Measurements from ENCODE around the gene MRPL22. TPM values are rescaled to one million over a fixed set of nuclear protein-coding genes. Genes with fewer than 3 reads are reported as not detected.

The MRPL22 gene
- polyA plus RNA-seq, 1 of the 3 experiments (the other 2 are of a cell fraction): 50.7 TPM

DNA sequence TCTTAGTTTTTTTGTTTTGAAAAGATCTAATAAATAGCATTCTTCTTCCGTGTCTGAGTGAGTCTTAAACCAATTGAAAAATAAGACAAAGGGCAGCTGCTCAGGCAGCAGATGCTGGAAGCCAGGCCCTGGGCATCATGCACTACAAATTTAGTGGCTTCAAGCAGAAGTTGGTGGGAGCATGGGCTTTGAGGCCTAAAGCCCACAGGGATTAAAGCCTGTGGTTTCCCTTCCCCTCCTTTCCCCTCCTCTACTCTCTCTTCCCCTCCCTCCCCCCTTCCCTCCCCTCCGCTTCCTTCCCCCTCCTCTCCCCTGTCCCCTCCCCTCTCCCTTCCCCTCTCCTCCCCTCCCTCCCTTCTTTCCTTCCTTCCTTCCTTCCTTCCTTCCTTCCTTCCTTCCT, 52.6 kb downstream of the MRPL22 start:
- H3K79me2 ChIP-seq (ENCODE audit: insufficient read depth): no peaks in the 10 kb centered on the region
- no peak overlapping the region for H3K4me2 ChIP-seq
- H3K4me3 ChIP-seq (ENCODE audit: low read depth in 2 of 2, low read length in 1 of 2): no peak overlapping the region
- H2AFZ ChIP-seq (ENCODE audit: low read depth): no peak overlapping the region
- H3K36me3 ChIP-seq (replicated peaks in 1 of 2; ENCODE audit: control insufficient read depth in 1 of 2, insufficient read depth in 2 of 2, low read length in 1 of 2): no peaks in the 10 kb centered on the region
- no peaks in the 10 kb centered on the region for H4K20me1 ChIP-seq (ENCODE audit: insufficient read depth)
- 47% methylated on average over 2 of the region's 2 CpGs for WGBS (ENCODE audit: low lambda C conversion rate)
- CTCF ChIA-PET: interaction anchor here (7.0 kb wide), 1 partner anchor 21 kb away, joined by 27 read pairs; no protein-coding TSS in a partner anchor
- no peaks in the 10 kb centered on the region for H3K9me2 ChIP-seq
- no peaks in the 10 kb centered on the region for H3K9me3 ChIP-seq
- H3K9ac ChIP-seq: no peak overlapping the region
- H3K27me3 ChIP-seq (ENCODE audit: insufficient read depth): no peaks in the 10 kb centered on the region; the same call in 1 of the 2 replicates
- no peak overlapping the region for H3K27ac ChIP-seq (ENCODE audit: low read depth in 2 of 2, low read length in 1 of 2)
- DNase-seq: no peak
- H3F3A ChIP-seq (replicated peaks; ENCODE audit: insufficient read depth): no peaks in the 10 kb centered on the region
- H3K4me1 ChIP-seq (ENCODE audit: control insufficient read depth in 1 of 2, insufficient read depth in 2 of 2, low read depth in 1 of 2, low read length in 1 of 2): no peaks in the 10 kb centered on the region
- TF ChIP-seq RXRA (IDR thresholded peaks at IDR 0.05; ENCODE audit: borderline replicate concordance, low read depth) (no peak), NRF1 (IDR thresholded peaks at IDR 0.05; ENCODE audit: low read depth, low read length) (no peak)
- TF ChIP-seq, protein P1, sequence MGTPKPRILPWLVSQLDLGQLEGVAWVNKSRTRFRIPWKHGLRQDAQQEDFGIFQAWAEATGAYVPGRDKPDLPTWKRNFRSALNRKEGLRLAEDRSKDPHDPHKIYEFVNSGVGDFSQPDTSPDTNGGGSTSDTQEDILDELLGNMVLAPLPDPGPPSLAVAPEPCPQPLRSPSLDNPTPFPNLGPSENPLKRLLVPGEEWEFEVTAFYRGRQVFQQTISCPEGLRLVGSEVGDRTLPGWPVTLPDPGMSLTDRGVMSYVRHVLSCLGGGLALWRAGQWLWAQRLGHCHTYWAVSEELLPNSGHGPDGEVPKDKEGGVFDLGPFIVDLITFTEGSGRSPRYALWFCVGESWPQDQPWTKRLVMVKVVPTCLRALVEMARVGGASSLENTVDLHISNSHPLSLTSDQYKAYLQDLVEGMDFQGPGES (IDR thresholded peaks at IDR 0.05; ENCODE audit: low read depth, low read length): no peak
- POLR2A ChIA-PET: no interaction called here

DNA sequence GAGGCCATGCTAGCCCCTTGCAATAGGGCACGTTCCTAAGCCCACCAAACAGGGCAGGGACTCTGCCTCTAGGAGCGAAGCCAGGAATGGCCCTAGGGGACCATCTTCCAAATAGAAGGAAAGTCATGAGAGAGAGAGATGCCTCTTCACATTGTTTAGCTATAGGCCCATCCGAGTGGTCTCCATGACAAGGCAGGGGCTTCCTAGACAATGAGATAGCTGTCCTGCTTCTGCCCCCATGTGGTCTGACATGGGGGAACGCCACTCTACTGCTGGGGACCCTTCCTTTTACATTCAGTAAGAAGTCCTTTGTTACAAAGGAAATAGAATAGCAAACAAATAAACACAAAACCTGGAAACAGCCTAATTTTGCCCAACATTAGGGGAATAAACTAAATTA, 54.8 kb downstream of the MRPL22 start:
- 17% methylated on average over 3 of the region's 4 CpGs for WGBS (ENCODE audit: low lambda C conversion rate)
- no peaks in the 10 kb centered on the region for H4K20me1 ChIP-seq (ENCODE audit: insufficient read depth)
- H3K79me2 ChIP-seq (ENCODE audit: insufficient read depth): no peaks in the 10 kb centered on the region
- H3K9me3 ChIP-seq: no peaks in the 10 kb centered on the region
- H2AFZ ChIP-seq (ENCODE audit: low read depth): no peak overlapping the region
- no peak overlapping the region for H3K27ac ChIP-seq (ENCODE audit: low read depth in 2 of 2, low read length in 1 of 2)
- ChIA-PET POLR2A (no interaction called here), CTCF (interaction anchor here (0.8 to 3.5 kb wide), 5 partner anchors 9 to 51 kb away, joined by 3 to 21 read pairs (median 6); no protein-coding TSS in a partner anchor)
- DNase-seq: peak; percentile 39
- no peaks in the 10 kb centered on the region; the same call in 1 of the 2 replicates for H3K27me3 ChIP-seq (ENCODE audit: insufficient read depth)
- no peaks in the 10 kb centered on the region for H3K4me1 ChIP-seq (ENCODE audit: control insufficient read depth in 1 of 2, insufficient read depth in 2 of 2, low read depth in 1 of 2, low read length in 1 of 2)
- H3K4me2 ChIP-seq: no peak overlapping the region
- H3K36me3 ChIP-seq (replicated peaks in 1 of 2; ENCODE audit: control insufficient read depth in 1 of 2, insufficient read depth in 2 of 2, low read length in 1 of 2): no peaks in the 10 kb centered on the region
- H3K9me2 ChIP-seq: no peaks in the 10 kb centered on the region
- H3F3A ChIP-seq (replicated peaks; ENCODE audit: insufficient read depth): no peaks in the 10 kb centered on the region
- no peak for TF ChIP-seq TAF1 (IDR thresholded peaks at IDR 0.05; ENCODE audit: borderline replicate concordance, low read depth, low read length)
- TF ChIP-seq RAD21 (IDR thresholded peaks at IDR 0.05; ENCODE audit: low read length): 0 out of 2 replicates have a peak, but pooled peaks have one; percentile 17
- no peak overlapping the region for H3K9ac ChIP-seq
- H3K4me3 ChIP-seq (ENCODE audit: low read depth in 2 of 2, low read length in 1 of 2): no peak overlapping the region; a peak in 1 of 4 replicates

DNA sequence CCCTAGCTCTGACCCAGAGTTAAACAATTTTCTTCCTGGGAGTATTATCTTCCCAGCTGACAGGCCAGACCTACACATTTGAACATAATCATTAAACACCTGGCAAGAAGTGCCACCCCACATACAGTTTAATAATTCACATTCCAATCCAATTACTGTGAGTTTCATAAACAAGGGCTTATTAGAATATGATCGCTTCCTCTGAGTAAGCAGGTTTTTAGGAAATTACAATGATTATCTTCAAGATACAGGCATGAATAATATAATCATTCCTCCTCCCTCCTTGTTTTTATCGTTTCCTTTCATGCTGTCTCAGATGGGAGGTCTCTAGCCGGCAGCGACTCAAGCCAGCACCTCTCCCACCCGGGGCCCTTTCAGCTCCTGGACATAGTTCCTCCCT, 56.9 kb downstream of the MRPL22 start:
- H3K36me3 ChIP-seq (replicated peaks in 1 of 2; ENCODE audit: control insufficient read depth in 1 of 2, insufficient read depth in 2 of 2, low read length in 1 of 2): no peaks in the 10 kb centered on the region
- WGBS (ENCODE audit: low lambda C conversion rate): 55% methylated on average over 5 of the region's 5 CpGs
- DNase-seq: no peak
- TF ChIP-seq, protein P2, sequence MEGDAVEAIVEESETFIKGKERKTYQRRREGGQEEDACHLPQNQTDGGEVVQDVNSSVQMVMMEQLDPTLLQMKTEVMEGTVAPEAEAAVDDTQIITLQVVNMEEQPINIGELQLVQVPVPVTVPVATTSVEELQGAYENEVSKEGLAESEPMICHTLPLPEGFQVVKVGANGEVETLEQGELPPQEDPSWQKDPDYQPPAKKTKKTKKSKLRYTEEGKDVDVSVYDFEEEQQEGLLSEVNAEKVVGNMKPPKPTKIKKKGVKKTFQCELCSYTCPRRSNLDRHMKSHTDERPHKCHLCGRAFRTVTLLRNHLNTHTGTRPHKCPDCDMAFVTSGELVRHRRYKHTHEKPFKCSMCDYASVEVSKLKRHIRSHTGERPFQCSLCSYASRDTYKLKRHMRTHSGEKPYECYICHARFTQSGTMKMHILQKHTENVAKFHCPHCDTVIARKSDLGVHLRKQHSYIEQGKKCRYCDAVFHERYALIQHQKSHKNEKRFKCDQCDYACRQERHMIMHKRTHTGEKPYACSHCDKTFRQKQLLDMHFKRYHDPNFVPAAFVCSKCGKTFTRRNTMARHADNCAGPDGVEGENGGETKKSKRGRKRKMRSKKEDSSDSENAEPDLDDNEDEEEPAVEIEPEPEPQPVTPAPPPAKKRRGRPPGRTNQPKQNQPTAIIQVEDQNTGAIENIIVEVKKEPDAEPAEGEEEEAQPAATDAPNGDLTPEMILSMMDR (IDR thresholded peaks at IDR 0.05): no peak
- TF ChIP-seq FOXJ3 (CRISPR knock-in tag; IDR thresholded peaks at IDR 0.05) (no peak), RXRA (IDR thresholded peaks at IDR 0.05; ENCODE audit: borderline replicate concordance, low read depth) (no peak), ELF1 (IDR thresholded peaks at IDR 0.05) (no peak), NFIC (IDR thresholded peaks at IDR 0.05; ENCODE audit: borderline replicate concordance) (no peak), RFX5 (IDR thresholded peaks at IDR 0.05; ENCODE audit: low read length) (no peak), SMC3 (IDR thresholded peaks at IDR 0.05; ENCODE audit: low read depth, low read length) (no peak), CHD2 (IDR thresholded peaks at IDR 0.05; ENCODE audit: low read length, partially characterized antibody) (no peak), EZH2phosphoT487 (IDR thresholded peaks at IDR 0.05; ENCODE audit: borderline replicate concordance, low read depth) (no peak), RAD21 (IDR thresholded peaks at IDR 0.05; ENCODE audit: low read length) (no peak), FOXM1 (IDR thresholded peaks at IDR 0.05; ENCODE audit: low read depth) (no peak), YY1 (IDR thresholded peaks at IDR 0.05; ENCODE audit: low read depth) (no peak), SIN3A (IDR thresholded peaks at IDR 0.05; ENCODE audit: borderline replicate concordance, low read depth, low read length) (no peak), POLR2AphosphoS5 (IDR thresholded peaks at IDR 0.05; ENCODE audit: low read depth, low read length) (no peak), MEF2A (IDR thresholded peaks at IDR 0.05; ENCODE audit: borderline replicate concordance, low read depth) (no peak)
- TF ChIP-seq, protein P3, sequence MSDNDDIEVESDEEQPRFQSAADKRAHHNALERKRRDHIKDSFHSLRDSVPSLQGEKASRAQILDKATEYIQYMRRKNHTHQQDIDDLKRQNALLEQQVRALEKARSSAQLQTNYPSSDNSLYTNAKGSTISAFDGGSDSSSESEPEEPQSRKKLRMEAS (IDR thresholded peaks at IDR 0.05; ENCODE audit: low read depth): no peak
- H3K27me3 ChIP-seq (ENCODE audit: insufficient read depth): no peaks in the 10 kb centered on the region; the same call in 1 of the 2 replicates
- H3K9me2 ChIP-seq: no peaks in the 10 kb centered on the region
- no peak overlapping the region for H3K9ac ChIP-seq
- no peak overlapping the region for H3K4me2 ChIP-seq
- H4K20me1 ChIP-seq (ENCODE audit: insufficient read depth): no peaks in the 10 kb centered on the region
- H2AFZ ChIP-seq (ENCODE audit: low read depth): no peak overlapping the region
- H3F3A ChIP-seq (replicated peaks; ENCODE audit: insufficient read depth): no peaks in the 10 kb centered on the region
- H3K4me1 ChIP-seq (ENCODE audit: control insufficient read depth in 1 of 2, insufficient read depth in 2 of 2, low read depth in 1 of 2, low read length in 1 of 2): no peaks in the 10 kb centered on the region
- ChIA-PET CTCF (interaction anchor here (1.7 to 3.5 kb wide), 2 partner anchors 25 to 30 kb away, joined by 3 to 21 read pairs; no protein-coding TSS in a partner anchor), POLR2A (no interaction called here)
- no peak overlapping the region for H3K4me3 ChIP-seq (ENCODE audit: low read depth in 2 of 2, low read length in 1 of 2)
- H3K27ac ChIP-seq (ENCODE audit: low read depth in 2 of 2, low read length in 1 of 2): no peak overlapping the region
- no peaks in the 10 kb centered on the region for H3K79me2 ChIP-seq (ENCODE audit: insufficient read depth)
- H3K9me3 ChIP-seq: no peaks in the 10 kb centered on the region
